HEK293 (cell line): ENCODE measurements around the gene GDA.

Source experiments
- CTCF ChIA-PET: fragments of 350-600 bp; formaldehyde crosslinking; extraction: SDS; loops from one replicate; lab custom pipeline; 2021; ENCODE audit warnings: antibody characterized with exemption; lab: Yijun Ruan, JAX
- POLR2A ChIA-PET: fragments of 300-600 bp; formaldehyde crosslinking; extraction: SDS; loops from one replicate; lab custom pipeline; 2020; ENCODE audit warnings: antibody characterized with exemption, inconsistent platforms; lab: Yijun Ruan, JAX
- H3K27ac ChIP-seq: fragments of 200-500 bp; sonication (Bioruptor generic); 2 replicates; pipeline ENCODE4 v1.5.1; 2014; ENCODE audit warnings: low read depth, low read length, control low read depth, inconsistent platforms; ENCODE audit errors: extremely low read depth
- H3K36me3 ChIP-seq, 2 experiments: fragments of 200-500 bp in 1 of 2; sonication (Bioruptor generic) in 1 of 2; 1 replicate in 1 of 2; 2 replicates in 1 of 2; pipeline ENCODE4 v1.5.1; 2014 to 2017; ENCODE audit warnings: inconsistent platforms in 2 of 2, low read length in 2 of 2; ENCODE audit not compliant: control insufficient read depth in 2 of 2, insufficient read depth in 1 of 2
- H3K4me1 ChIP-seq: fragments of 200-500 bp; sonication (Bioruptor generic); 2 replicates; pipeline ENCODE4 v1.5.1; 2014; ENCODE audit warnings: mild to moderate bottlenecking, low read length, inconsistent platforms; ENCODE audit not compliant: control insufficient read depth, insufficient read depth
- H3K4me3 ChIP-seq: 2 replicates; pipeline ENCODE4 v1.5.1; 2011; ENCODE audit warnings: low read depth, mild to moderate bottlenecking, control low read depth, low read length, moderate library complexity
- H3K9me3 ChIP-seq: fragments of 200-500 bp; sonication (Bioruptor generic); 2 replicates; pipeline ENCODE4 v1.5.1; 2014; ENCODE audit warnings: low read depth, low read length, inconsistent platforms; ENCODE audit not compliant: control insufficient read depth, insufficient read depth
- AEBP2 ChIP-seq: fragments of 450-650 bp; formaldehyde crosslinking; IDR thresholded peaks from 2 replicates; pipeline ENCODE4 v1.5.1; 2016; ENCODE audit warnings: missing biosample characterization, missing genetic modification characterization, borderline replicate concordance
- FEZF1 ChIP-seq: fragments of 450-650 bp; formaldehyde crosslinking; IDR thresholded peaks from 2 replicates; pipeline ENCODE4 v1.5.1; 2016; ENCODE audit warnings: missing biosample characterization, missing genetic modification characterization
- IKZF3 ChIP-seq: fragments of 450-650 bp; IDR thresholded peaks from 2 replicates; pipeline ENCODE4 v1.5.0; 2018; ENCODE audit warnings: missing biosample characterization, mild to moderate bottlenecking, missing genetic modification characterization, moderate library complexity
- MEIS1 ChIP-seq: sonication (generic); formaldehyde crosslinking; IDR thresholded peaks from 2 replicates; pipeline ENCODE4 v1.8.1; 2022; ENCODE audit warnings: missing genetic modification reagents, mild to moderate bottlenecking, borderline replicate concordance
- PATZ1 ChIP-seq: fragments of 450-650 bp; formaldehyde crosslinking; IDR thresholded peaks from 2 replicates; pipeline ENCODE4 v1.5.1; 2016; ENCODE audit warnings: missing biosample characterization, missing genetic modification characterization
- REPIN1 ChIP-seq: fragments of 450-650 bp; formaldehyde crosslinking; IDR thresholded peaks from 2 replicates; pipeline ENCODE4 v1.5.1; 2017; ENCODE audit warnings: missing biosample characterization, missing genetic modification characterization, low read depth
- SETDB1 ChIP-seq: IDR thresholded peaks from one replicate; pipeline ENCODE4 v1.6.1; 2017; ENCODE audit warnings: mild to moderate bottlenecking, low read length, moderate library complexity, mixed read lengths; ENCODE audit not compliant: insufficient read length
- WT1 ChIP-seq: fragments of 450-650 bp; formaldehyde crosslinking; IDR thresholded peaks from 2 replicates; pipeline ENCODE4 v1.5.1; 2016; ENCODE audit warnings: missing biosample characterization, missing genetic modification characterization
- ZEB2 ChIP-seq: fragments of 450-650 bp; formaldehyde crosslinking; IDR thresholded peaks from 2 replicates; pipeline ENCODE4 v1.5.1; 2016; ENCODE audit warnings: missing biosample characterization, missing genetic modification characterization
- ZFP41 ChIP-seq: fragments of 450-650 bp; formaldehyde crosslinking; IDR thresholded peaks from 2 replicates; pipeline ENCODE4 v1.5.1; 2016; ENCODE audit warnings: missing biosample characterization, missing genetic modification characterization, borderline replicate concordance
- ZNF23 ChIP-seq: fragments of 450-650 bp; formaldehyde crosslinking; IDR thresholded peaks from 2 replicates; pipeline ENCODE4 v1.5.1; 2016; ENCODE audit warnings: missing biosample characterization, missing genetic modification characterization, borderline replicate concordance
- ZNF280C ChIP-seq: fragments of 450-650 bp; formaldehyde crosslinking; IDR thresholded peaks from 2 replicates; pipeline ENCODE4 v1.5.1; 2016; ENCODE audit warnings: missing biosample characterization, missing genetic modification characterization
- ZNF473 ChIP-seq: fragments of 450-650 bp; formaldehyde crosslinking; IDR thresholded peaks from 2 replicates; pipeline ENCODE4 v1.5.1; 2017; ENCODE audit warnings: missing biosample characterization, missing genetic modification characterization
- ZNF513 ChIP-seq: fragments of 450-650 bp; IDR thresholded peaks from 2 replicates; pipeline ENCODE4 v1.5.1; 2018; ENCODE audit warnings: missing biosample characterization, missing genetic modification characterization
- ZNF514 ChIP-seq: fragments of 450-650 bp; formaldehyde crosslinking; IDR thresholded peaks from 2 replicates; pipeline ENCODE4 v1.5.1; 2016; ENCODE audit warnings: missing biosample characterization, missing genetic modification characterization
- ZNF624 ChIP-seq: fragments of 450-650 bp; formaldehyde crosslinking; IDR thresholded peaks from 2 replicates; pipeline ENCODE4 v1.5.1; 2017; ENCODE audit warnings: missing biosample characterization, missing genetic modification characterization
- ZNF660 ChIP-seq: fragments of 450-650 bp; IDR thresholded peaks from 2 replicates; pipeline ENCODE4 v1.5.1; 2018; ENCODE audit warnings: missing biosample characterization, mild to moderate bottlenecking, missing genetic modification characterization
- ZNF785 ChIP-seq: fragments of 450-650 bp; formaldehyde crosslinking; IDR thresholded peaks from 2 replicates; pipeline ENCODE4 v1.5.1; 2016; ENCODE audit warnings: missing biosample characterization, missing genetic modification characterization
- ZSCAN30 ChIP-seq: fragments of 450-650 bp; IDR thresholded peaks from 2 replicates; pipeline ENCODE4 v1.5.1; 2018; ENCODE audit warnings: missing biosample characterization, mild to moderate bottlenecking, missing genetic modification characterization, moderate library complexity
- TF ChIP-seq, protein P1 (sequence below): fragments of 450-650 bp; formaldehyde crosslinking; IDR thresholded peaks from 2 replicates; pipeline ENCODE4 v1.5.1; 2016; ENCODE audit warnings: missing biosample characterization, missing genetic modification characterization
- TF ChIP-seq, protein P2 (sequence below): fragments of 450-650 bp; formaldehyde crosslinking; IDR thresholded peaks from 2 replicates; pipeline ENCODE4 v1.5.1; 2016; ENCODE audit warnings: missing biosample characterization, missing genetic modification characterization

The GDA gene

DNA sequence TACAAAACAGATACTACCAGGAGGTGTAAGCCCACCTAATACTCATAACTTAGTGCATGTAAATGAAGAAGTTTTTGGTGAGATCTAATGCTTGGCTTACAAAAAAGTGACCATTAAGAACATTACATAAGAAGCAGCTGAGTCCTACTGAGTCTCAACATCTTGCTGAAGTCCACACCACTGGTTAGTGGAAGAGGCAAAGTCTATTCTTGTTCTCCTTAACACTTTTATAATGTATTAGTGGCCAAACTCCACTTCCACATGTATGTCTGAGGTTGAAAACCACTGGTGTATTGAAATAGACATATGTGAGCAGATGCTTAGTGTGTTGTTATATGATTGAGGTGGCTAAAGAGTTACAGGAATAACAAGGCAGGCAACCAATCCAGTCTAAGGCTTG is 18.9 kb upstream of the GDA start (continued):
- TF ChIP-seq, protein P1, sequence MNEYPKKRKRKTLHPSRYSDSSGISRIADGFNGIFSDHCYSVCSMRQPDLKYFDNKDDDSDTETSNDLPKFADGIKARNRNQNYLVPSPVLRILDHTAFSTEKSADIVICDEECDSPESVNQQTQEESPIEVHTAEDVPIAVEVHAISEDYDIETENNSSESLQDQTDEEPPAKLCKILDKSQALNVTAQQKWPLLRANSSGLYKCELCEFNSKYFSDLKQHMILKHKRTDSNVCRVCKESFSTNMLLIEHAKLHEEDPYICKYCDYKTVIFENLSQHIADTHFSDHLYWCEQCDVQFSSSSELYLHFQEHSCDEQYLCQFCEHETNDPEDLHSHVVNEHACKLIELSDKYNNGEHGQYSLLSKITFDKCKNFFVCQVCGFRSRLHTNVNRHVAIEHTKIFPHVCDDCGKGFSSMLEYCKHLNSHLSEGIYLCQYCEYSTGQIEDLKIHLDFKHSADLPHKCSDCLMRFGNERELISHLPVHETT (tag by site-specific recombination) = no peak
- TF ChIP-seq ZNF660 (tag by site-specific recombination) (no peak), ZNF23 (no peak), FEZF1 (tag by site-specific recombination) (no peak), ZFP41 (no peak), IKZF3 (tag by site-specific recombination) (no peak), REPIN1 (no peak), SETDB1 (no peak), ZEB2 (no peak), AEBP2 (tag by site-specific recombination) (no peak)

GRCh38 chr9:72131206-72131605 is 18.0 kb upstream of the GDA start:
- Histone ChIP-seq H3K27ac (no peak overlapping the region), H3K9me3 (no peaks in the 10 kb centered on the region), H3K4me1 (no peaks in the 10 kb centered on the region), H3K36me3 (no peaks in the 10 kb centered on the region), H3K4me3 (no peak overlapping the region)
- TF ChIP-seq ZNF280C (tag by site-specific recombination) (no peak), MEIS1 (CRISPR knock-in tag) (no peak), ZNF514 (tag by site-specific recombination) (no peak), ZNF785 (tag by site-specific recombination) (no peak), ZNF513 (no peak), ZNF624 (tag by site-specific recombination) (no peak), ZNF473 (tag by site-specific recombination) (no peak), SETDB1 (no peak), WT1 (tag by site-specific recombination) (no peak), ZSCAN30 (tag by site-specific recombination) (no peak), PATZ1 (tag by site-specific recombination) (no peak)
- TF ChIP-seq, protein P2, sequence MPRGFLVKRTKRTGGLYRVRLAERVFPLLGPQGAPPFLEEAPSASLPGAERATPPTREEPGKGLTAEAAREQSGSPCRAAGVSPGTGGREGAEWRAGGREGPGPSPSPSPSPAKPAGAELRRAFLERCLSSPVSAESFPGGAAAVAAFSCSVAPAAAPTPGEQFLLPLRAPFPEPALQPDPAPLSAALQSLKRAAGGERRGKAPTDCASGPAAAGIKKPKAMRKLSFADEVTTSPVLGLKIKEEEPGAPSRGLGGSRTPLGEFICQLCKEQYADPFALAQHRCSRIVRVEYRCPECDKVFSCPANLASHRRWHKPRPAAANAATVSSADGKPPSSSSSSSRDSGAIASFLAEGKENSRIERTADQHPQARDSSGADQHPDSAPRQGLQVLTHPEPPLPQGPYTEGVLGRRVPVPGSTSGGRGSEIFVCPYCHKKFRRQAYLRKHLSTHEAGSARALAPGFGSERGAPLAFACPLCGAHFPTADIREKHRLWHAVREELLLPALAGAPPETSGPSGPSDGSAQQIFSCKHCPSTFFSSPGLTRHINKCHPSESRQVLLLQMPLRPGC (tag by site-specific recombination) = no peak
- ChIA-PET CTCF (interaction anchor here (0.8 kb wide), 1 partner anchor 73 kb away, joined by 5 read pairs; no protein-coding TSS in a partner anchor), POLR2A (no interaction called here)
